NCI-H2029 treated with DMSO at 0.1 percent for 48 hours (cell line): ENCODE measurements around the gene SRD5A1.

Experiments
- DNase-seq: peaks from one replicate; lab custom pipeline; 2025; lab: John Stamatoyannopoulos, UW

The SRD5A1 gene

GRCh38 chr5:6713274-6714225 is 80.3 kb downstream of the SRD5A1 start, which contains the start of gene TENT4A:
TSS of gene TENT4A (plus strand) at chr5:6713432. CDS start at chr5:6713984, 552 bp downstream.
- no peak for DNase-seq

GRCh38 chr5:6714226-6715041 is 81.2 kb downstream of the SRD5A1 start:
- DNase-seq: no peak

- no peak for DNase-seq
Observed at GRCh38 chr5:6715271-6715670, 82.0 kb downstream of the SRD5A1 start.

- DNase-seq: no peak
Observed at GRCh38 chr5:6715758-6716628, 82.8 kb downstream of the SRD5A1 start.

GRCh38 chr5:6716629-6717149 is 83.4 kb downstream of the SRD5A1 start:
- no peak for DNase-seq

- no peak for DNase-seq
Observed at GRCh38 chr5:6717247-6717646, 84.0 kb downstream of the SRD5A1 start.

GRCh38 chr5:6717687-6718086 is 84.4 kb downstream of the SRD5A1 start:
- DNase-seq: no peak

GRCh38 chr5:6718161-6718681 is 85.0 kb downstream of the SRD5A1 start:
- no peak for DNase-seq

GRCh38 chr5:6718718-6719117 is 85.5 kb downstream of the SRD5A1 start:
- no peak for DNase-seq

GRCh38 chr5:6719417-6719816 is 86.2 kb downstream of the SRD5A1 start:
- no peak for DNase-seq

GRCh38 chr5:6719896-6720560 is 86.8 kb downstream of the SRD5A1 start:
- DNase-seq: no peak

GRCh38 chr5:6720561-6720921 is 87.3 kb downstream of the SRD5A1 start:
- DNase-seq: no peak

GRCh38 chr5:6721442-6721841 is 88.2 kb downstream of the SRD5A1 start:
- DNase-seq: no peak

GRCh38 chr5:6722015-6722414 is 88.8 kb downstream of the SRD5A1 start:
- no peak for DNase-seq

- DNase-seq: no peak
Observed at GRCh38 chr5:6723122-6723815, 90.0 kb downstream of the SRD5A1 start.

- no peak for DNase-seq
Observed at GRCh38 chr5:6723816-6724300, 90.6 kb downstream of the SRD5A1 start.
